ENCODE measurements around the gene CENPQ.

CENPQ gene

DNA sequence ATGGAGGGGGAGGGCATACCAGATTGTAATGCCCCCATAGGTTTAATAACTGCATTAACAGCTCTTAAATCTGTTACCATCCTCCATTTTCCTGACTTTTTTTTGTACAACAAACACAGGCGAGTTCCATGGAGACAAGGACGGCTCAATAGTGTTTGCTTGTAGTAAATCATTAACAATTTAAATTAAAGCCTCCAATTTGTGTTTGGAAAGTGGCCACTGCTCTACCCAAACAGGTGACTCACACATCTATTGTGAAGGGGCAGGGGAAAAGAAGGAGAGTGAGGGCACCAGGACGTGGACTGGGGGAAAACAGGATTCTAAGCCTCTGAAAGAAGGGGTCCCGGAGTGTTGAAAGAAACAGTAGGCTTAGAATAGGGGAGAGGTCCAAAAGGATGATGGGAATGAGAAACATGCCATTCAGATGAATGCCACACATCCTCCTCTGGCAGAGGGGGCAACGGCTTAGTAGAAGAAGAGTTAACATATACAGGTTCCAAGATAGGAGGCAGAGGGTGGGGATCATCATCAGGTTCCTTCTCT, 43.5 kb downstream of the CENPQ start:
- DNase-seq = no peak

DNA sequence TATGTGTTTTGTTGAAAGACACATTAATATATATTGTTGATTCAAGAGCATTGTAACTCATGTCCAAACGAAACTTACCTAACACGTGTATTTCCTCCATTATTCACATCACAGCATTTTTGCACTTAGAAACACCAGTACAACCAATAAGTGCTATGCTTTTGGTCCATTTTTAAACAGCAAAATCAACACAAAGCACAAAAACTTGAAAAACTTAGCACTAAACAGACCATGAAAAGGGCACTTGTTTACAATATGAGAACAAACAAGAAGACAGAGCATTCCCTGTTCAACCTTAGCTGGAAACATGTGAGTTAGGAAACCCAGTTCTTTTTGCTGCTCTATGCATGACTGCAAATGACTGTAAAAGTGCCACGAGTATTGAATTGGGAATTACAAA, 46.2 kb downstream of the CENPQ start:
- DNase-seq = no peak

DNA sequence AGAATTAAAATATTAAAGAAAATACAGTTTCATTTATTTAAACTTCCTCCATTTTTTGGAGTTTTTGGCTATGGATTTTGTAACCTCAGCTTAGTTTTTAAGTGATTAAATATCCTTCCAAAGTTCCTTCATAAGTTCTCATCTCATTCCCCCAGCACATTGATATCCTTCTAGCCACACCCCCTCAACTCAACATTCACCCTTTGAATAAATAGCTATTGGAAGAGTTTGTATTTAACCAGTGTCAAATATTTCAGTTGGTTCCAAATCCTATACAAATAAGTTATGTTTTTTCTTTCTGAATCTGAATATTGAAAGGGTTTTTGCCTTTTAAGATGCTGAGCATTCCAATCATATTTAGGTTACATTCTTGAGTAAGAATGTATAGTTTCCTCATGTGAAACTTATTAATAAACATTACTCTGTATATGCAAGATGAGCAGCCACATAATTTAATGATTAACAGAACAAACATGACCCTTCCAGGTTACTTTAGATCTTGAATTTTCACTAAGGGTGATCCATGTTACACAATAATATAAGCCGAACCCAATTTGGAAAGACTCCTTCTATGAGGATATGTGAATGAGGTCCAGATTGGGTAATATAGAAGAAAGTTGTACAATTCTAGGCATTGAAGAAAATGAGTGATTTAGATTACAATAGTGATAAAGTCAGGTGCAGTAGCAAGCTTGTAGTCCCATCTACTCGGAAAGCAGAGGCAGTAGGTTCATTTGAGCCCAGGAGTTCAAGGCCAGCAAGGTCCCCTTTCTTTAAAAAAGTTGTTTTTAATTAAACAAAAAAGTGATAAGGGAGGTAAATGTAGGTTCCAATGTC, 50.2 kb downstream of the CENPQ start:
- no peak for DNase-seq

DNA sequence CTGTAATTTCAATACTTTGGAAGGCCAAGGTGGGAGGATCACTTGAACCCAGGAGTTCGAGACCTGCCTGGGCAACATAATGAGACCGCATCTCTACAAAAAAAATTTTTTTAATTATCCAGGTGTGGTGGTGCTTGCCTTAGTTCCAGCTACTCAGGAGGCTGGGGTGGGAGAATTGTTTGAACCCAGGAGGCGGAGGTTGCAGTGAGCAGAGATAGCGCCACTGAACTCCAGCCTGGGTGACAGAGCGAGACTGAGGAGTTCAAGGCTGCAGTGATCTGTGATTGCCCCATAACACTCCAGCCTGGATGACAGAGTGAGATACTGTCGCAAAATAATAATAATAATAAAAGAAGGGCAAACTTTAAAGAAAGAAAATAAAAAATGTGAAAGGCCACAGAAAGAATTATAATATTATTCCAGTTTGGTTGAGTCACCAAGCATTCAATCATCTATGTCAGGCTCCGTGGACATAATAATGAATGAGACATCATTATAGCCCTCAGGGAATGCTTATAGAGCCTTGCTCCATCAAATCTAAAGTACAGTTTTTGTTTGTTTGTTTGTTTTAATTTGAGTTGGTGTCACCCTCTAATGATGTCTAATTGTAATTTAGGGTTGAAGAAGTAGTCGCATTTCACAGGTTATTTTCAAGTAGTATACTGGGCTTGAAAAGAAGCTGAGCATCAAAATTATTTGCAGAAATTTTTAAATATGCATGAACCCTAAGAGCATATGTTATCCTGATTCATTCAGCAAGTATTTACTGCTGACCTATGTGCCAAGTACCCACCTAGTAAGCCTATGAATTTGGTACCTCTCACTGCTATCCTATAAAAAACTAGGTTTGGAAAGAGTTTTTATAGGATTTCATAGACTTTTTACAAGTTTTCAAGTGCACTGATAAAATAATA, 51.7 kb downstream of the CENPQ start:
- DNase-seq = no peak

DNA sequence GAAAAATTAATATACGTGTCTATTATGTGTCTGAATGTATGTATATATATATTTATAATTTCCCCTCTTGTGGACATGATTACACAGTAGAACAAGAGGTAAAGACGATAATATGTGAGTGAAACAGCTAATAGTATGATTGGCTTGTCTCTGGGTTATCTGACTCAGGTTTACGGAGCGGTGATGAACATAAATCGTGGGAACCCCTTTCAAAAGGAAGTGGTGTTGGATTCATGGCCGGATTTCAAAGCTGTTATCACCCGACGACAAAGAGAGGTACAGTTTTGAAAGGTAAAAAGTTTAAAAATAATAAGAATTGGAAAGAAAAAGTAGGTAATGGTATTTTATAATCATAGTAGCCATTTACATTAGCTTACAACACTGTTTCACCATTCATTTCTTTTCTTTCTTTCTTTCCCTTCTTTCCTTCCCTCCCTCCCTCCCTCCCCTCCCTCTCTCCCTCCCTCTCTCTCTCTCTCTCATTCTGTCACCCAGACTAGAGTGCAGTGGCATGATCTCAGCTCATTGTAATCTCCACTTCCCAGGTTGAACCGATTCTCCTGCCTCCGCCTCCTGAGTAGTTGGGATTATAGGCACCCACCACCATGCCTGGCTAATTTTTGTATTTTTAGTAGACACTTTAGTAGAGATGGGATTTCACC, 52.4 kb downstream of the CENPQ start:
- DNase-seq = no peak

DNA sequence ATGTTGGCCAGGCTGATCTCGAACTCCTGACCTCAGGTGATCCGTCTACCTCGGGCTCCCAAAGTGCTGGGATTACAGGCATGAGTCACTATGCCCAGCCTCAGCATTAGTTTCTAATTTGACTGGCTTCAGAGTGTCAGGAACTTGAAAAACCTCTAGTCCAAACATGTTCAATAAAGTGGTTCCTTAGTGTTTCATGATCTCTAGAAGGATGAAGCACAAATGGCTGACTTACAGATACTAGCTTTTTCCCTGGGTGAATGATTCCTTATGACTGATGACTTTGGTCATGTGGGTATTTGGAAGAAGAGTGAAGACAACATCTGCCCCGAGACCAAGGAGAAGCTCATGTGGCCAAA, 53.0 kb downstream of the CENPQ start:
- DNase-seq = no peak

DNA sequence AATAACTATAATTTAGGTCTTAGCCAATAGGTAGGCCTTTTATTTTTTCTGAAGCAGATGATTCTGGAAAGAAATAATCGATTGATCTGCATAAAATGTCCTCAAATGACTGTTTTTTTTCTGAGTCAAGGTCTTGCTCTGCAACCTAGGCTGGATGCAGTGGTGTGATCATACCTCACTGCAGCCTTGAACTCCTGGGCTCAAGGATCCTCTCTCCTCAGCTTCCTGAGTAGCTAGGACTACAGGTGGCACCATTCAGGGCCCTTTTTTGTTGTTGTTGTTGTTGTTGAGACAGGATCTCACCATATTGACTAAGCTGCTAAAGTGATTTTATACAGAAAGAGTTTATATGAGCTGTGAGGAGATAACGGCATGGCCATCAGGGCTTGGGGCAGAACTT, 54.7 kb downstream of the CENPQ start:
- no peak for DNase-seq

DNA sequence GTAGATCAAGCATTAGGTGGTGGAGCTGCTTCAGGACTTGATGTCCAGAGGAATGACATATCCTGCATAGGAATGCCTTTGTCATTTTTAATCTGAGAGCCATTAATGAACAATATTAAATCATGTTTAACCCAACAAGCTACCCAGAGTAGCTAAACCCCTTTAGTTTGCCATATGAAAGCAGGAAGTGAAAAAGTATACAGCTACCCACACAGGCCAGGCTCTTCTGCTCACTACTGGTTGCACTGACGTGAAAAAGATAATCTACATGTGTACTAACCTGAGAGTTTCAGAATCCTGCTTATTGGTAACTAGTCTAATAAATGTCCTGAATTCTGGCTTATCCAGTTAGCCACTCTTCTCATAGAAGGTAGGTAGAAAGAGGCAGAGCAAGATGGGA, 56.5 kb downstream of the CENPQ start:
- DNase-seq = no peak

DNA sequence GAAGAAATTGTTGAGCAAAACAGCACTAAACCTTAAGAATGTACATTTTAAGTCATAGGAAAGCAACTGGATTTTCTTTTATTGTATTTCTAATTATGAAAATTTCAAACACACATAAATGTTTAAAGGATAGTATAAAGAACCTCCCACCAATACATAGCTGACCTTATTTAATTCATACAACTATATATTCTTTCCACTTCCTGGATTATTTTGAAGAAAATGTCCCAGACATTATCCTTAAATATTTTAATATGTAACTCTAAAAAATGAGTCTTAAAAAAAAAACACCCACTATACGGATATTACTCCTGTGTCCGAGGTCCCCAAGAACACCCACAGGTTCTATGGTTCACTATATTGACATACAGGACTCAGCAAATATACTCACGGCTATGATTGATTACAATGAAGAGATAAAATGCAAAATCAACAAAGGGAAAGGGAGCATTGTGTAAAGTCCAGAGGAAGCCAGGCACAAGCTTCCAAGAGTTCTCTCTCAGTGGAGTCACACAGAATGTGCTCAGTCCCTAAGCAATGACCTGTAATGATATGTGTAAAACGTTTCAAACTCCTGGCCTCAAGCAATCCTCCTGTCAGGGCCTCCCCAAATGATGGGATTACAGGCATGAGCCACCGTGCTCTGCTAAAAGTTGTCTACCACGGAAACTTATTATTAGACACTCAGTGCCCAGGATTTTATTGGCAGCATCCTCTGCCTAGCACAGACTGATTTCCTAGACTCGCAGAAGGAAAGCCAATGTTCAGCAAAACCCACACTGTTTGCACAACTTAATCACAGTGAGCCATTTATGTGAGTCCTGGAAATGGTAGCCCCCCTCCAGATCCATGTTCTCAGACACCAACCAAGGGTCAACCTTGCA, 59.8 kb downstream of the CENPQ start:
- DNase-seq = no peak

DNA sequence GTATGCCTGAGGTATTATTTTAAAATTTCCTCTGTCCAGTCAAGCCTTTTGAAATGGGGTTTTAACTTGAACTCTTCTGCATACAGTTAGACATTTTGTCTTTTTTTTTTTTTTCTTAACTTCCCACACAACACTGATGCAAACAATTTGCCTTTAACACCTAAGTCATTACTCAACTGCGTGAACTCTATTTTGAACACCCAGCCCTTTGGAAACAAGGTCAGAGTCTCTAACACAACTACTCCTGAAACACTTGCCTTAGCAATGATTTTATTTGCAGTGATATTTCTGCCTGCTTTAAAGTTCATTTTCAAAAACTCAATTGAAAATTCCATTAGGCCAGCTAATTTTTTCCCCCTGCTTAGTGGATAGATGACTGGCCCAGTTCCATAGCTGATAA, 60.7 kb downstream of the CENPQ start:
- no peak for DNase-seq

DNA sequence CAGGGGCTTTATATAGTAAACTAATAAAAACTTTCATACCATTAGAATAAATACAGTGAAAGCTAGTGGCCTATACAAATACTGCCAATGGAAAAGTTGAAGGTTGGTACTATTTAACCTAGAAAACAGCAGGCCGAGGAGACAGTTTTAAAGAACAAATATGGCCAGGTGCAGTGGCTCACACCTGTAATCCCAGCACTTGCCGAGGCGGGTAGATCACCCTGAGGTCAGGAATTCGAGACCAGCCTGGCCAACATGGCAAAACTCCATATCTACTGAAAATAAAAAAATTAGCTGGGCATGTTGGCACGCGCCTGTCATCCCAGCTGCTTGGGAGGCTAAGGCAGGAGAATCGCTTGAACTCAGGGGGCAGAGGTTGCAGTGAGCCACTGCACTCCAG, 61.4 kb downstream of the CENPQ start:
- DNase-seq = no peak

DNA sequence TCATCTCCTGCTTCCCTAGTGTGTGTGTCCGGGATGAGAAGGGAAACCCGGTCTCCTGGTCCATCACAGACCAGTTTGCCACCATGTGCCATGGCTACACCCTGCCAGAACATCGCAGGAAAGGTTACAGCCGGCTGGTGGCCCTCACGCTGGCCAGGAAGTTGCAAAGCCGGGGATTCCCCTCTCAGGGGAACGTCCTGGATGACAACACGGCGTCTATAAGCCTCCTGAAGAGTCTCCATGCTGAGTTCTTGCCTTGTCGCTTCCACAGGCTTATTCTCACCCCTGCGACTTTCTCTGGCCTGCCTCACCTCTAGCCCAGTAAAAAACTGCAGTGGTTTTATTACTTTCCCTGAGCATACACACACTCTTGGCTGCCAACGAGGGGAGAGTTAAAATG, 63.4 kb downstream of the CENPQ start:
- no peak for DNase-seq

DNA sequence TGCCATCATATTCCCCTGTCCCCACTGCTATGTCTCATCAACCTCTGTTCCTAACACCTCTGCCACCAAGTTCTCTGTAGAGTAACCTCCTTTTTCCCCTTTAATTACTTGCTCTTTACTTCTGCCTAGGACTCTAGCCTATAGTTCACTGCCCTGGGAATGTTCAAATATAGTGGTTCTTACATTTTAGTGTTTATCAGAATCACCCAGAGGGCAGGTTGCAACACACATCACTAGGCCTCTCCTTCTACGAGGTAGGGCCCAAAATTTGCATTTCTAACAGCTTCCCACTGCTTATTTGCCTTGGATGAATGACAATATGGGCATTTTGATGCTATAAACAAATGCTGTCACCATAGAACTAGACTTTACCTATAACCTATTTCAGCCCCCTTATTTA, 64.2 kb downstream of the CENPQ start:
- DNase-seq = no peak

DNA sequence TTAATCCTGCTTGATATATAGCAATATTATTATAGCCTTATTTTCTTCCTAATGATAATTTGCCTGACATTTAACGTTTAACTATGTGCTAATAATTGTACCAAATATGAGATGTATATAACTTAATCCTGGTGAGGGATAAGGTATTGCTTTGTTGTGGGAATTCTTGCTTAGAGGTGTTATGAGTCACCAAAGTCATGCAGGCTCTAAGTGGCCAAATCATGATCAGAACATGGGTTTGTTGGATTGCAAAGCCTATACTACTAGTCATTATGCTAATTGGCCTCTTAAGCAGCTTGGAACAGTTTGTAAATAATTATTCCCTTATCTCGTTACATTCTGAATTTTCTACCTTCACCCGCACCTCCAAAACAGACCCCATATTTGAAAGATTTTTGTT, 65.4 kb downstream of the CENPQ start:
- no peak for DNase-seq

DNA sequence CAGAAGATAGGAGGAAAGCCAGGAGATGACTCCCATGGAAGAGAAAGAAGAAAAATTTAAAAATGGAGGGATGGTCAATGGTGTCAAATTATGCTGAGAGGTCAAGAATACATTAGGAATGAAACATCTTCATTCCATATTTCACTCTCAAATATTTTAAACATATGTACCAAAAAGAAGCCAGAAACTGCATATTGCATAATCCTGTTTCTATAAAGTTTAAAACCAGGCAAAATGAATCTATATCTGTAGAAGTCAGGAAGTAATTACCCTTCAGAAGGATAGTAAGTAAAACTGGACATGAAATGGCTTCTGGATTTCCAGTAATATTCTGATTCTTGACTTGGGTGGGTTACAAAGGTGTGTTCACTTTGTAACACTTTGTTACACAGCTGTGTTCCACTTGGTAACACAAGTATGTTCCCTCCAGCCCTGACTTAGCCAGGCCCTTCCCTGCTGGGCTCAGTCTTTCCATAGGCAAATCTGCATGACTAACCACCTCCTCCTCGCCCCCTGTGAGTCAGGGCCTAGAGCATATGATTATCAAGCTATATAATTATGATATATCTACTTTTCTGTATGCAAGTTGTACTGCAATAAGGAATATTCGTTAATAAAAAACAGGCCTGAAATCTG, 67.1 kb downstream of the CENPQ start:
- DNase-seq = no peak

DNA sequence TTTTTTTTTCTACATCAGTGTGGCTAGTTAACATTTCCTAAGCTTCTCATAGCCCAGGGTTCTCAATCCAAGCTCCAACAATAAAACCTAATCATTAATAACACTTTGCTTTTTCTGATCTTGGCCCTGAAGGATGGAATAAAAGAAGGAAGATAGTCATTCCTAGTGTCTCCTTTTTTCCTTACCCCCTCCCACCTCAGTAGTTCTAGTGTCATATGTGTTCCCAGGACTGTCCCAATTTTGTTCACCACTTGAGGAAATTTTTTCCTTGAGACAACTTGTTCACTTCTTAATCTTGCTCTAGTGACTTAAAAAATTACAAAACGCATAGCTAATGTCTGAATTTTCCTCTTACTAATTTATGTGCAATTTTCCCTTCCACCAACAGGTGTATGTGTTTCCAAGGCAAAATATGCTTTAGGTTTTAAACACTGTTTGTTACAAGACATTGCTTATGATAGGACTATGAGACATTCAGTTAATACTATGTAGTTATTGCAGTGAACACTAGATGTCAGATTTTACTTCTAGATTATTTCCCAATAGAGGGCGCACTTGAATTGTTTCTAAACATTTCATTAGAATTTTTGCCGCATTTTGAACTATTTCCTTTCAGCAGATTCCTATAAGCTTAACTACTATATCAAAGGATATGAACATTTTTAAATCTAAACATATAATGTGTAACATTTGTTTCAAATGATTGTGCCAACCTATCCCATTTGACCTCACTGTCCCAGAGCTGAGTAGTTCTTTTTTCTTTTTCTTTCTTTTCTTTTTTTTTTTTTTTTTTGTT, 68.8 kb downstream of the CENPQ start:
- DNase-seq = no peak

DNA sequence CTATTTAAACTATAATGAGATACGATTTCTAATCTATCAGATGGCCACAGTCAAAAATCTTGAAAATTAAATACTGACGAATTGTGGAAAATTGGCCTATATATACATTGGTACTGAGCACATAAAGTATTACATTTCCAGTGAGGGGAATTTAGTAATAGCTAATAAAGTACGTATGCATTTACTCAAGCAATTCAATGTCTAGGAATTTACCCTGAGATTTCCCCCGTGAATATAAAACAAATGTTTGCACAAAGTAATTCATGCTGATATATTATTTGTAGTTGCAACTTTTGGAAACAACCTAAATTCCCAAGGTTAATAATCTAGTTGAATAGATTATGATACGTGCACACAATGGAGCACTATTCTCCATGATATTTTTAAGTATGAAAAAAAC, 72.6 kb downstream of the CENPQ start:
- no peak for DNase-seq

DNA sequence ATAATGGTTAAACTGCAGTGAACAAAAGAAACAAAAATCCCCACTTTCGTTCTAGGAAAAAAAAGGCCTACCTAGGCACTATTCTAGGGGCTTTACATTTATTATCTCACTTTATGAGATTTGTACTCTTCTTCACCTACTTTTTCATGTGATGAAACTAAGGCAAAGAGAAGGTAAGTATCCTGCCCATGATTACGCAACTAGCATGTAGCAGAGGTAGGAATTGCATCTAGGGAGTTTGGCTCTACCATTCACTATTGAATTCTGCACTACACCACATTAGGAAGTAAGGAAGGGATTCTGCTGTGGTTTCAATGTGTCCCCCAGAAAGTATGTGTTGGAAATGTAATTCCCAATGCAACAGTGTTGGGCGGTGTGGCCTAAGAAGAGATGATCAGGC, 75.9 kb downstream of the CENPQ start:
- DNase-seq = no peak

DNA sequence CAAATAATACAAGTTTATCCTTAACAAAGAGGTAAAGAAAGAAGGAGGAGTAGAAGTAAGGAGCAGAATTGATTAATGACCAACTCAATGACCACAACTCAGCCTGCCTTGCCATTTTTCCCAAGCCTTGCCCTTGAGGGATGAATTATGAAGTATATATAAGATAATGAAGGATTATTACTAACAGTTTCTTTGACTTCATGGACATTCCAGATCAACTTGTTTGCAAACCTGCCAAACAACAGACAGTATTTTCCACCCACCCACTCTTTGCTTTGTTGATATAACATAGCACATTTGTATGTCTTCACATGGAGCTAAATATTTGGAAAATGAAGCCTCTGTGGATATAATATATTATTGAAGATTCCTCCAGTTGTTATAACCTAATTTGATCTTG, 77.4 kb downstream of the CENPQ start:
- no peak for DNase-seq

DNA sequence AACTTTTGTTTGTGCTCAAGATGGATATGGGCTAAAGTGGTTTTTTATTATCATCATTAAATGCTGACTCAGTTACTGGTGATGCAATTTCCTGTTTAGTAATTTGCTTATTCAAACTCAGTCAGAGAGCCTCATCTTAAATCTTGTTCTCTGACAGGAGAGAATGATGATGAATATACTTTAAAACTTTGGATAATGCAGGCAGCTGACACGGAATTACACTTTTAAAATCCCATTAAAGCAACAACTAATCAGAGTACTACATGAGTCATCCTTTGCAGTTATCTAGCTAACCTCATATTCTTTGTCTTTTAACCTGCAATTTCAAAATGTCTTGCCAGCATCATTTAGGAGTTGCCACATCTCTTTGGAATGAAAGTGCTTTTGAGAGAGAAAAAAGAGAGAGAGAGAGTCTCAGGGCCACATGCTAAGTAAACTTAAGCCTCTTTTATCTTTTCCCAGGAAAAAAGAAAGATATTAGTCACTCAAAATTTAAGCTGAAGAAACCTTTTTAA, 78.1 kb downstream of the CENPQ start:
- DNase-seq = no peak

DNA sequence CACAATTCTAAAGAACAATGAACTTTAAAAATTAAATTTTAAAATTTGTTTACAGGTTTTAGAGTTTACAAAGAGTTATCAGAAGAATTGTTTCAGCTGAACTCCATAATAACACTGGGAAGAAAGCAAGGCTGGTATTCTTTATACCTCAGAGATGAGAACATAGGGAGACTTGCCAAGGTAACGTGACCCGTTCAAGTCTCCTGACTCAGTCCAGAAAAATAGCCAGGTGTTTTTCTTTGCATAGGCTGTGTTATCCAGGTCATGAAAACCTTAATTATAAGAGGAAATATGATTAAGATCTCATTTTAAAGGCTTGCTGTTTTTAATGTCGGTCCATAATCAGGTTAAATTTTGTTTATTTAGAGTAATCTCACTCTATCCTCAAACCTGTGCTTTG, 78.8 kb downstream of the CENPQ start:
- no peak for DNase-seq
